ENCODE data around the gene REG1B.
"Not testable (repeated sequence)": the region's sequence is repeated elsewhere in the genome, so short reads cannot be mapped to it uniquely, and the experiment has no call there.

REG1B gene

GRCh38 chr2:79085382-79085781 lies 2.4 kb downstream of the REG1B start:
- H3K27ac ChIP-seq: no peak overlapping the region
- DNase-seq (ENCODE audit: low read depth, low spot score): no peak

- H3K27ac ChIP-seq: no peak overlapping the region
- DNase-seq (ENCODE audit: low read depth, low spot score): no peak
Measured at GRCh38 chr2:79084495-79085135, 3.2 kb downstream of the REG1B start.

GRCh38 chr2:79083597-79084251 lies 4.1 kb downstream of the REG1B start:
- no peak for DNase-seq (ENCODE audit: low read depth, low spot score)
- no peak overlapping the region for H3K27ac ChIP-seq

- no peak overlapping the region for H3K27ac ChIP-seq
- no peak for DNase-seq (ENCODE audit: low read depth, low spot score)
Measured at GRCh38 chr2:79082987-79083386, 4.8 kb downstream of the REG1B start.

- H3K27ac ChIP-seq: no peak overlapping the region
- no peak for DNase-seq (ENCODE audit: low read depth, low spot score)
Measured at GRCh38 chr2:79071078-79071477, 16.7 kb downstream of the REG1B start.

GRCh38 chr2:79065201-79065600 lies 22.6 kb downstream of the REG1B start:
- no peak for DNase-seq (ENCODE audit: low read depth, low spot score)
- no peak overlapping the region for H3K27ac ChIP-seq

- DNase-seq (ENCODE audit: low read depth, low spot score); H3K27ac ChIP-seq: not testable (repeated sequence)
Measured at GRCh38 chr2:79054769-79055168, 33.0 kb downstream of the REG1B start.

GRCh38 chr2:79053486-79053885 lies 34.3 kb downstream of the REG1B start:
- DNase-seq (ENCODE audit: low read depth, low spot score); H3K27ac ChIP-seq: not testable (repeated sequence)

GRCh38 chr2:79041032-79041448 lies 46.8 kb downstream of the REG1B start:
- no peak for DNase-seq (ENCODE audit: low read depth, low spot score)
- H3K27ac ChIP-seq: no peak overlapping the region

- no peak overlapping the region for H3K27ac ChIP-seq
- no peak for DNase-seq (ENCODE audit: low read depth, low spot score)
Measured at GRCh38 chr2:79039944-79040343, 47.8 kb downstream of the REG1B start.
